SK-N-SH (cell line): ENCODE data around the gene GSS.

Experiments used
- CTCF ChIP-seq: fragments of 200-600 bp; sonication (generic); IDR thresholded peaks from 2 replicates; pipeline ENCODE4 v1.6.1; 2017; ENCODE audit warnings: antibody characterized with exemption, mild to moderate bottlenecking, moderate library complexity
- EP300 ChIP-seq, 2 experiments: IDR thresholded peaks; 2 replicates each; pipeline versions ENCODE4 v1.4.0 to v1.6.1; 2012; ENCODE audit warnings: borderline replicate concordance in 1 of 2, low read depth in 1 of 2, low read length in 1 of 2
- EZH2phosphoT487 ChIP-seq: fragments of 200-600 bp; sonication (generic); IDR thresholded peaks from 2 replicates; pipeline ENCODE4 v1.6.1; 2017; ENCODE audit warnings: low read depth, mixed run types, mild to moderate bottlenecking, antibody characterized with exemption, moderate library complexity, borderline replicate concordance
- FOSL2 ChIP-seq: IDR thresholded peaks from 2 replicates; pipeline ENCODE4 v1.4.0; 2012; ENCODE audit warnings: low read depth, mild to moderate bottlenecking, moderate library complexity, borderline replicate concordance
- FOXJ3 ChIP-seq: sonication (generic); formaldehyde crosslinking; IDR thresholded peaks from 2 replicates; pipeline ENCODE4 v1.5.1; 2020; ENCODE audit warnings: mild to moderate bottlenecking, missing genetic modification reagents
- JUND ChIP-seq: IDR thresholded peaks from 2 replicates; pipeline ENCODE4 v1.4.0; 2012
- MEF2A ChIP-seq: IDR thresholded peaks from 2 replicates; pipeline ENCODE4 v1.4.0; 2012; ENCODE audit warnings: low read depth, borderline replicate concordance
- POLR2AphosphoS5 ChIP-seq: IDR thresholded peaks from 2 replicates; pipeline ENCODE4 v1.6.1; 2012; ENCODE audit warnings: low read depth, low read length
- RAD21 ChIP-seq: IDR thresholded peaks from 2 replicates; pipeline ENCODE4 v1.6.1; 2012; ENCODE audit warnings: mild to moderate bottlenecking, low read length
- RCOR1 ChIP-seq: fragments of 150-350 bp; IDR thresholded peaks from 2 replicates; pipeline ENCODE4 v1.6.1; 2017; ENCODE audit warnings: antibody characterized with exemption, low read length
- REST ChIP-seq: IDR thresholded peaks from 2 replicates; pipeline ENCODE4 v1.6.1; 2012; ENCODE audit warnings: mild to moderate bottlenecking, low read depth, low read length, moderate library complexity
- RFX5 ChIP-seq: IDR thresholded peaks from 2 replicates; pipeline ENCODE4 v1.6.1; 2012; ENCODE audit warnings: mild to moderate bottlenecking, improper control_type of control experiment, low read length
- TAF1 ChIP-seq: IDR thresholded peaks from 2 replicates; pipeline ENCODE4 v1.6.1; 2012; ENCODE audit warnings: low read depth, mild to moderate bottlenecking, low read length, moderate library complexity, borderline replicate concordance
- TF ChIP-seq, protein P1 (sequence below): IDR thresholded peaks from 2 replicates; pipeline ENCODE4 v1.4.0; 2012; ENCODE audit warnings: low read depth

DNA sequence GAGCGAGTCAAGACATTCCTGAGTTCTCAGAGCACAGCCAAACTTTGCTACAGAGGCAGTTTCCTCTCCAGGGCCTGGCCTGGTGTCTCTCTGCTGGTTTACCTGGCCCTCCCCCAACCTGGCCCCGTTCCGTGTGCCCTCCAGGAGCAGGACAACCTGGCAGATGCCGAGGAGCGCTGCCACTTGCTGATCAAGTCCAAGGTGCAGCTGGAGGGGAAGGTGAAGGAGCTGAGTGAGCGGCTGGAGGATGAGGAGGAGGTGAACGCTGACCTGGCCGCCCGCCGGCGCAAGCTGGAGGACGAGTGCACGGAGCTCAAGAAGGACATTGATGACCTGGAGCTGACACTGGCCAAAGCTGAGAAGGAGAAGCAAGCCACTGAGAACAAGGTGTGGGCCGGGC lies 39.6 kb upstream of the GSS start:
- TF ChIP-seq CTCF (no peak), FOSL2 (no peak), EZH2phosphoT487 (no peak), RCOR1 (no peak), EP300 (IDR thresholded peaks at IDR 0.05; ENCODE audit: borderline replicate concordance in 1 of 2, low read depth in 1 of 2, low read length in 1 of 2) (no peak), TAF1 (no peak), POLR2AphosphoS5 (no peak), RAD21 (no peak), JUND (no peak), RFX5 (no peak), FOXJ3 (CRISPR knock-in tag) (no peak), MEF2A (no peak), REST (no peak)
- TF ChIP-seq, protein P1, sequence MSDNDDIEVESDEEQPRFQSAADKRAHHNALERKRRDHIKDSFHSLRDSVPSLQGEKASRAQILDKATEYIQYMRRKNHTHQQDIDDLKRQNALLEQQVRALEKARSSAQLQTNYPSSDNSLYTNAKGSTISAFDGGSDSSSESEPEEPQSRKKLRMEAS, result no peak
